ENCODE measurements around the gene CLCF1.
A peak's percentile ranks its signal among the peaks of the same experiment; 100 is the strongest.

Gene CLCF1
- total RNA-seq: 6.2 to 6.4 reads per million in 2 donors

DNA sequence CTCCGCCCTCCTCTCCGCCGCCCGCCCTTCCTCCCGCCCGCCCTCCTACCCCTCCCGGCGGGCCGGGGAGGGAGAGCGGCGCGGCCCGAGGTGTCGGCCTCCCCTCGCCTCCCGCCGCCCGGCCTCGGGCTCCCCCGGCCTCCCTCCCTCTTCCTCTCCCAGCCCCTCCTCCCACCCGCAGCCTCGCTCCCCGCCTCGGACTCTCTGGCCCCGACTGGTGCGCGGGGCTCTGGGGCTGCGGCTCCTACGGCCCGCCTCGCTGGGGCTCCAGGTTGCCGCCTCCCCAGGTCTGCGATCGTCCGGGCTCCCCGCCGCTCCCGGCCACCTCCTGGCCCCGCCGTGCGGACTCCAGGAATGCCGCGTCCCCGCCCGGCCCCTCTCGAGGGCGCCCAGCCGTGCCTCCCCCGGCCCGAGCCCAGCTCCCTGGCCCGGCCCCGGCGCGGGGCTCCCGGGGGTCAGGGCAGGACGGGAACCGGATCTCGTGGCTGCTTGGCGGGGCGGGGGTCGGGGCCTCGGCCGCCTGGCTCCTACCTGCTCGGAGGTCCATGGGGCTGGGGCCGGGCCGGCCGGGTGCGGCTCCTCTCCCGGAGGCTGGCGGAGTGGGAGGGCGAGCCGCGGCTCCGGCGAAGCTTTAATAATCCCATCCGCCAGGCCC lies at the start of gene CLCF1:
TSS of gene CLCF1 (minus strand) at position 606 of the 655 bp plus-strand sequence. CDS start at position 547, 59 bp downstream.
- peak; percentile 53 for DNase-seq

DNA sequence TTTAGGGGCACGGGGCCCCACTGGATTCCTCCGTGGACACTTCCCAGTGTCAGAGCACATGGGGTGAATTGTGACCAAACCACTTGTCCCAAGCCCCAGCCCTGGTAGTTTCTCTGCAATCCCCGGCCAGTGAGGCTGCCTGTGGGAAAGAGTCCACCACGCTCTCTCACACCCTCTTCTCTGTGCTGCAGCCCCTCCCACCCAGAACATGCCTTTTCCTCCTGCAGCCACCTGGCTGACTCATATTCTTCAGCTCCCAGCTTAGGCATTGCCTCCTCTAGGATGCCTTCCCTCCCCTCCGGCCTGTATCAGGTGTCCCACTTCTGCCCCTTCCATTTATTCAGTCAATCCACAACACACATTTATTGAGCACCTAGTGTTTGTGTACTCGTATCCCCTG lies 49.5 kb upstream of the CLCF1 start:
- DNase-seq: no peak

DNA sequence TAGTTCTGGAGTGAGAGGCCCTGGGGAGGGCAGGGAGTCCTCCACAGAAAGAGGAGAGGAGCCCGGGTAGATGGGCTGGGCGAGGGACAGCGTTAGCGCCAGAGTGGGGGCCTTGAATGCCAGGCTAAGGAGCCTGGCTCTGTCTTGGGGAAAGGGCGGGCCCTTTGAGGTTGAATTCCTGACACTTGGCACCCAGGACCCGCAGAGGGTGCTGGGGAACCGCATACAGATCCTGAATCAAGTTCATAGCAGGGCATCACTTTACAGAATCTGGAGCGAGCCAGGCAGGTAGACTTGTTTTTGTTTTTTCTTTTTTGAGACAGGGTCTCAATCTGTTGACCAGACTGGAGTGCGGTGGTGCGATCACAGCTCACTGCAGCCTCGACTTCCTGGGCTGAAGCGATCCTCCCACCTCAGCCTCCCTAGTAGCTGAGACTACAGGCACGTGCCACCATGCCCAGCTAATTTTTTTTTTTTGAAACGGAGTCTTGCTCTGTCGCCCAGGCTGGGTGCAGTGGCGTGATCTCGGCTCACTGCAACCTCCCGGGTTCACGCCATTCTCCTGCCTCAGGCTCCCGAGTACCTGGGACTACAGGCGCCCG lies 48.1 kb upstream of the CLCF1 start:
- DNase-seq: no peak

GRCh38 chr11:67420646-67421429 lies 47.4 kb upstream of the CLCF1 start:
- DNase-seq: peak; percentile 99

- DNase-seq: no peak
Measured at GRCh38 chr11:67420147-67420645, 46.8 kb upstream of the CLCF1 start.

DNA sequence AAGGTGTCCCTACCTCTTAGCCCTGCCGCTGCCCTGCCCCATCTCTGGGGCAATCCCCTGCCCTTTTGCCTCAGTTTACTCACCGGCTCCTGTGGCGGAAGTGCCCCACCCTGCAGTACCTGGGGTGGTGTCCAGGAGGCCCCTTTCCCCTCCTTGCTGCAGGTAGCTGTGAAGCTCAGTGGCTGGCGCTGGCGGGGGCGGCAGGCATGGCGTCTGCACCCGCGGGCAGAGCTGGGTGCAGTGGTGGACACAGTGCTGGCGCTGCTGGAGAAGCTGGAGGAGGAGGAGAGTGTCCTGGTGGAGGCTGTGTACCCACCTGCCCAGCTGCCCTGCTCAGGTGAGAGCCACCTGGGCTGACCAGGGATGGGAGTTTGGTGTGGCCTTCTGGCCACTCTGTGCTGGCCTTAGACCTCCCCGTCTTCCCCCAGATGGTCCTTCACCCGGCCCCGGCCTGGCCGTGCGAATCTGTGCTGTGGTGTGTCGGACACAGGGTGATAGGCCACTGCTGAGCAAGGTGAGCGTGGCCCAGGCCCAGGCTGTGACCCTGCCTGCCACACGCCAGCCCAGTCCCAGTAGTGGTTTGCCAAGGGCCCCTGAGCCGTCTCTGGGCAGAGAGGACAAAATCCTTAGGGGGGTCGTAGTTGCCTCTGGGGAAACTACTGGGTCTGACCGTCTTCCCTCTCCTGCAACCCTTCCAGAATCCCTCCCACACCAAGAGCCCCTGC lies 46.1 kb upstream of the CLCF1 start:
- no peak for DNase-seq

GRCh38 chr11:67418476-67419281 lies 45.3 kb upstream of the CLCF1 start:
- no peak for DNase-seq

GRCh38 chr11:67417425-67417824 lies 44.0 kb upstream of the CLCF1 start:
- DNase-seq: no peak

GRCh38 chr11:67416416-67417335 lies 43.3 kb upstream of the CLCF1 start:
- peak; percentile 44 for DNase-seq

DNA sequence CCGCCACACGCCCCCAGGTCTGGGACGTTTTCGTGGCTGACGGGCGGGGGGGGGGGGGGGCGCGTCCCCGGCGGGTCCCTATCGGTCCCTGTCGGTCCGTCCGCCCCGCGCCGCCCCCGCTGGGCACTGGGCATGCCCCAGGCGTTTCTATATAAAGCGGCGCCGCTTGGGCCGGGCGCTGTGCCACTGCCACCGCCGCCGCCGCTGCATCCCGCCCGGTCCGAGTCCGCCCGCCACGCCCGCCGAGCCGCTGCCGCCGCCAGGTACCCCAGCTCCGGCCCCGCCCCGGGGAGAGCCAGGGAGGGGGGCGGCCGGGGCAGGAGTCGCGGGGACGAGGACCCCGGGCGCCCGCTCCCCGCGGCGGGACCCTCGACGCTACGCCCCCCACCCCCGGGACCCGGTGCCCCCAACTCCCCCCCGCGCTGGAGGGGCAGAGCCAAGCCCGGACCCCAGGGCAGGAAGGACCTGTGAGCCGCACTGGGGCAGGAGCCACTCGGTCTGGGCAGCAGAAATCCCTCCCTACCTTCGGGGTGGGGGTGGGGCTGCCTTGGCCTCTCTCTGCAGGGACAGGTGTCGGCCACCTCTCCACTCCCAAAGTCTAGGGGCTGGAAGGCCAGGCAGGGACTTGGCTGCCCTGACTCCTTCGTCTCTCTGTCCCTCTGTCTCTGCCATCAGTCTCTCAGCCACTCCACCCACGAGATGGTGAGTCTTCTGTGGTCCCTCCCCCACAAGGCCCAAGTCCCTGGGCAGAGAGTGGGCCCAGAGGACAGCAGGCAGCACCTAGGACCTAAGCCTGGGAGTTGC lies 42.3 kb upstream of the CLCF1 start, which contains the start of gene CARNS1:
TSS of gene CARNS1 (plus strand) at position 178 of the 804 bp plus-strand sequence. CDS start at position 700, 522 bp downstream.
- DNase-seq: no peak

- DNase-seq: no peak
Measured at GRCh38 chr11:67413266-67413849, 40.0 kb upstream of the CLCF1 start.

DNA sequence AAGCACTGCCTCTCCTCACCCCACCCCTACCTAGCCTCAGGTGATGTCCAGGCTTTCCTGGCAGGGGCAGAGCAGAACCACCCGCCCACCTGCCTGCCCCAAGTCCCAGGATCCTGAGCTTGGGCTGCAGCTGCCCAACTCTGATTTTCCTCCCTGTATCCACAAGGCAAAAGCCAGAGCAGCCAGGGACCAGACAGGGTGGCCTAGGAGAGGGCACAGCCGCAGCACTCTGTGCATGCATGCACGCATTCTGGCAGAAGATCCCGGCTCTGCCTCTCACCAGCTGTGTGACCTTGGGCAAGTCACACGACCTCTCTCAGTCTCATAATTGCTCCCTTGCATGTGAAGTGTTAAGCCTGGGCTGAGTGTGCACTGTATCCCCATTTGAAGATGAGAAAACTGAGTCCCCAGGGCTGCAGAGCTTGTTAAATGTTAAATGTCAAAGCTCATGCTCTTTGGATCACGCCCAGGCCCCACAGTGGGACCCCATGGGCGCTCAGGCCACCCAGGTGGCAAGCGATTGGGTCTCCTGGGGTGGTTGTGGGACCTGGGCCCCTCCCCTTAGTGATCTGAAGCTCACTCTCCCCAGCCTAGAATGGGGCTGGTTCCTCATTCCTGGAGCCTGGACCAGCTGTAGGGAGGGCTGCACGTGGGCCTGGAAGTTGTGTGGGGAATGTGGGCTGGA lies 39.2 kb upstream of the CLCF1 start:
- no peak for DNase-seq

GRCh38 chr11:67411785-67412152 lies 38.4 kb upstream of the CLCF1 start:
- DNase-seq: no peak

GRCh38 chr11:67410984-67411784 lies 37.8 kb upstream of the CLCF1 start:
- DNase-seq: no peak

DNA sequence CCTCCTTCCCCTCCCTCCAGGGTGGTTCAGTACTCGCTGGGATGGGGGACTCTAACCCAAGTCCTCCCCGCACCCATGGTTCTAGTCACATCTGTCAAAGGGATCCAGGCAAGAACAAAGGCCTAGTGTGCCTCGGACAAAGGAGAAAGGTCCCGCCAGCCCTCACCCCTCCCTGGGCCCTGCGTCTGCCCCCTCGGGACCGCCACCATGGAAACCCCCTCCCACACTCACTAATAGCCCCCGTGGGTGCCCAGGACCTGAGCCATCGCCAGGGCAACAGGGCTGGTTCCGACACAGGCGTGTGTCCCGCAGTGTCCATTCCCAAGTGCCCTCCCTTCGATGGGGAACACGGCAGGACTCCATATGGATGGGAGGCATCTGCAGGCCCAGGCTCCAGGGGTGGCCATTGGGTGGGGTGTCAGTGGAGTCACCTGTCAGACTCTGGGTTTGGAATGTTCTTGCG lies 37.0 kb upstream of the CLCF1 start:
- DNase-seq: no peak

DNA sequence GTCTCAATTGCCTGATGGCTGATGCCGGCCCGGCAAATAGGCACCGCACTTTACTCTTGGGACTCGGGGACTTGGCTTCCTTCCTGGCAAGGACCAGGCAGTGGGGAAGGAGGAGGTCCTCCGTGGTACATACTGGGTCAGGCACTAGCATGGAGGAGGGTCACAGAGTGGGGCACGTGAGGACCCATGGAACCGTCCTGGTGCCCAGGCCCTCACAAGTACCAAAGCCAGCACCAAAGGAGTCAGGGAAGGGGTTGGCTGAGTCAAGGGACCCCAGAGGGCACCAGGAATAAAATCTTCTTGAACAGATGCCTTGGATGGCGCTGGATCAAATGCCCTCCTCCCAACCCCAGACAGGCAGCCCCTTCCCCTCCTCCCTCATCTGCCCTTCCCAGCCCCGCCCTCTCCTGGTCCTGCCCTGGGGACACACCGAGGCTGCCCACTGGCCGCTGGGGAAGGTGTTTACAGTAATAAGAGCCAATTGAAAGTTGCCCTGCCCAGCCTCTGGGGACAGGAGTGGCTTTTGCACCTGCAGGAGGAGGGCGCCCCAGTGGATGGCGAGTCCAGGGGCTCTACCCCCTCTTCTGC lies 36.5 kb upstream of the CLCF1 start:
- DNase-seq: no peak

DNA sequence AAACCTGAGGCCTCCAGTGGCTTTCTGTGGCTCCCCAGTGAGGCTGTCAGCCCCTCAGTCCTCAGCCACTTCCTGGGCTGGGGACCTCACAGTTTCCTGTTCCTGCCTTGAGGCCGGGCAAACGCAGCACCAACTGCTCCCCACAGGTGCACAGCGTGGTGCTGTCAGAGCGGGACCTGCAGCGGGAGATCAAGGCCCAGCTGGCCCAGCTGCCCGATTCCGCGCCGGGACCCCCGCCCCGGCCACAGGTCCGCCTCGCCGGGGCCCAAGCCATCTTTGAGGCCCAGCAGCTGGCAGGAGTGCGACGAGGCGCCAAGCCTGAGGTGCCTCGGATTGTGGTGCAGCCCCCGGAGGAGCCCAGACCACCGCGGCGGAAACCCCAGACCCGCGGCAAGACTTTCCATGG lies 35.9 kb upstream of the CLCF1 start:
- peak; percentile 58 for DNase-seq

Data from activated gamma-delta T cell (primary cell).